NCI-H510A (cell line): ENCODE measurements around the gene KRT80.

ENCODE experiments used
- DNase-seq: peaks from one replicate; lab custom pipeline; 2025; lab: John Stamatoyannopoulos, UW

Gene KRT80

GRCh38 chr12:52210925-52211650, 19.3 kb upstream of the KRT80 start:
- DNase-seq: no peak

- DNase-seq: no peak
Measured at GRCh38 chr12:52210186-52210924, 18.5 kb upstream of the KRT80 start.

GRCh38 chr12:52209321-52209720, 17.5 kb upstream of the KRT80 start:
- no peak for DNase-seq

- DNase-seq: no peak
Measured at GRCh38 chr12:52208424-52209165, 16.8 kb upstream of the KRT80 start.

GRCh38 chr12:52207895-52208294, 16.1 kb upstream of the KRT80 start:
- DNase-seq: no peak

- DNase-seq: no peak
Measured at GRCh38 chr12:52207106-52207505, 15.3 kb upstream of the KRT80 start.

- no peak for DNase-seq
Measured at GRCh38 chr12:52206304-52207040, 14.7 kb upstream of the KRT80 start.

- DNase-seq: no peak
Measured at GRCh38 chr12:52205612-52206303, 13.9 kb upstream of the KRT80 start.

GRCh38 chr12:52204931-52205505, 13.2 kb upstream of the KRT80 start:
- DNase-seq: no peak

- DNase-seq: no peak
Measured at GRCh38 chr12:52204095-52204930, 12.5 kb upstream of the KRT80 start.

- peak; percentile 64 for DNase-seq
Measured at GRCh38 chr12:52203079-52203921, 11.5 kb upstream of the KRT80 start.

- DNase-seq: no peak
Measured at GRCh38 chr12:52202361-52203078, 10.7 kb upstream of the KRT80 start.

GRCh38 chr12:52201451-52201839, 9.6 kb upstream of the KRT80 start:
- DNase-seq: no peak

- DNase-seq: no peak
Measured at GRCh38 chr12:52200781-52201450, 9.1 kb upstream of the KRT80 start.

- DNase-seq: no peak
Measured at GRCh38 chr12:52200086-52200780, 8.4 kb upstream of the KRT80 start.

- DNase-seq: no peak
Measured at GRCh38 chr12:52199294-52199919, 7.6 kb upstream of the KRT80 start.
